Nephron (organoid): ENCODE measurements around the gene IL9.

Experiments
- H3K27ac Mint-ChIP-seq, 3 experiments: 2 replicates each; pipeline ENCODE4 v1.8.0; 2020; ENCODE audit warnings: mixed read lengths in 3 of 3, mild to moderate bottlenecking in 2 of 3, moderate library complexity in 1 of 3
- H3K27me3 Mint-ChIP-seq: 2 replicates; pipeline ENCODE4 v1.8.0; 2021; ENCODE audit warnings: low read depth, mild to moderate bottlenecking, moderate library complexity, mixed read lengths
- H3K36me3 Mint-ChIP-seq: 2 replicates; pipeline ENCODE4 v1.8.0; 2020; ENCODE audit warnings: low read depth, mixed read lengths
- H3K4me1 Mint-ChIP-seq: 2 replicates; pipeline ENCODE4 v1.8.0; 2020; ENCODE audit warnings: mixed read lengths
- H3K4me3 Mint-ChIP-seq, 3 experiments: 2 replicates each; pipeline ENCODE4 v1.8.0; 2020; ENCODE audit warnings: mild to moderate bottlenecking in 3 of 3, mixed read lengths in 3 of 3, moderate library complexity in 2 of 3
- H3K9me3 Mint-ChIP-seq: 2 replicates; pipeline ENCODE4 v1.8.0; 2020; ENCODE audit warnings: mixed read lengths
- CTCF ChIP-seq, 3 experiments: fragments of 200-600 bp; sonication (generic); IDR thresholded peaks; one replicate each; pipeline ENCODE4 v1.5.0; 2021; ENCODE audit warnings: antibody characterized with exemption in 3 of 3; ENCODE audit not compliant: unreplicated experiment in 3 of 3

IL9 gene

GRCh38 chr5:135874461-135874860 is 21.2 kb downstream of the IL9 start:
- Mint-ChIP-seq H3K36me3 (no peaks in the 10 kb centered on the region), H3K27me3 (peaks cover 31% of the 10 kb centered on the region), H3K4me1 (peaks cover 8% of the 10 kb centered on the region), H3K4me3 (no peak overlapping the region), H3K9me3 (no peaks in the 10 kb centered on the region), H3K27ac (no peak overlapping the region)
- TF ChIP-seq CTCF (IDR thresholded peaks at IDR 0.05; ENCODE audit: unreplicated experiment in 3 of 3): no peak

GRCh38 chr5:135873831-135874230 is 21.8 kb downstream of the IL9 start:
- peaks cover 33% of the 10 kb centered on the region for H3K27me3 Mint-ChIP-seq
- H3K4me1 Mint-ChIP-seq: peaks cover 8% of the 10 kb centered on the region
- TF ChIP-seq CTCF (IDR thresholded peaks at IDR 0.05; ENCODE audit: unreplicated experiment in 3 of 3): no peak
- no peak overlapping the region for H3K27ac Mint-ChIP-seq
- H3K36me3 Mint-ChIP-seq: no peaks in the 10 kb centered on the region
- no peaks in the 10 kb centered on the region for H3K9me3 Mint-ChIP-seq
- H3K4me3 Mint-ChIP-seq: no peak overlapping the region

DNA sequence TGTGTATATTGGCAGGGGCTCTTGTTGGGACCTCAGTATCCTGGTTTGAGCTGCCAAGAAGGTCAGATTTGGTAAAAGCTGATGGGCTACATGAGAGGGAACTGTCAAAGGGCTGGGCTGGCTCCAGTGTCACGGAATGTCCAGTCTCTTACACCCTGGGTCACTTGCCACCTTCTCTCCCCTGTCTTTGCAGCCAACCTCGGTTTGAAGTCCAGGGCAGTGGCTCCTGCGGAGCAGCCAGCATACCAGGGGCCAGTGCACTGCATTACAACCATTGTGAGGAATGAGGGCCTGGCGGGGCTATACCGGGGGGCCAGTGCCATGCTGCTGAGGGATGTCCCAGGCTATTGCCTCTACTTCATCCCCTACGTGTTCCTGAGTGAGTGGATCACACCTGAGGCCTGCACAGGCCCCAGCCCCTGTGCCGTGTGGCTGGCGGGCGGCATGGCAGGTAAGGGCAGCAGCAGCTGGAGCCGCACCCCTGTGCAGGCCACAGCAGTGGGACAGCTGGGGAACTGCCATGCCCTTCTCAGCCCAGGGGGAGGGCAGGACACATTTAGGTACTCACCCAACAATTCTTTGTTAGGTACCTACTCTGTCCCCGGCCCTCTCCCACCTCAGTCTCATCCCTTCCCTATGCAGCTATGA is 24.2 kb downstream of the IL9 start:
- Mint-ChIP-seq H3K9me3 (no peaks in the 10 kb centered on the region), H3K27ac (no peak overlapping the region)

GRCh38 chr5:135869935-135870334 is 25.7 kb downstream of the IL9 start:
- Mint-ChIP-seq H3K36me3 (no peaks in the 10 kb centered on the region), H3K27ac (no peak overlapping the region), H3K4me3 (no peak overlapping the region), H3K4me1 (no peaks in the 10 kb centered on the region), H3K27me3 (peaks cover 29% of the 10 kb centered on the region), H3K9me3 (no peaks in the 10 kb centered on the region)
- no peak for TF ChIP-seq CTCF (IDR thresholded peaks at IDR 0.05; ENCODE audit: unreplicated experiment in 3 of 3)

More for the DNA sequence above, 24.2 kb downstream of the IL9 start:
- no peak overlapping the region for H3K4me3 Mint-ChIP-seq
- no peaks in the 10 kb centered on the region for H3K36me3 Mint-ChIP-seq
- H3K27me3 Mint-ChIP-seq: peaks cover 33% of the 10 kb centered on the region
- no peak for TF ChIP-seq CTCF (IDR thresholded peaks at IDR 0.05; ENCODE audit: unreplicated experiment in 3 of 3)
- no peaks in the 10 kb centered on the region for H3K4me1 Mint-ChIP-seq

GRCh38 chr5:135869276-135869675 is 26.4 kb downstream of the IL9 start:
- Mint-ChIP-seq H3K27ac (no peak overlapping the region), H3K4me1 (no peaks in the 10 kb centered on the region), H3K9me3 (no peaks in the 10 kb centered on the region), H3K36me3 (no peaks in the 10 kb centered on the region), H3K27me3 (peaks cover 23% of the 10 kb centered on the region), H3K4me3 (no peak overlapping the region)
- TF ChIP-seq CTCF (IDR thresholded peaks at IDR 0.05; ENCODE audit: unreplicated experiment in 3 of 3): no peak

- H3K4me3 Mint-ChIP-seq: no peak overlapping the region
- no peak overlapping the region for H3K27ac Mint-ChIP-seq
- no peaks in the 10 kb centered on the region for H3K36me3 Mint-ChIP-seq
- no peak for TF ChIP-seq CTCF (IDR thresholded peaks at IDR 0.05; ENCODE audit: unreplicated experiment in 3 of 3)
- no peaks in the 10 kb centered on the region for H3K9me3 Mint-ChIP-seq
- H3K4me1 Mint-ChIP-seq: no peaks in the 10 kb centered on the region
- peaks cover 23% of the 10 kb centered on the region for H3K27me3 Mint-ChIP-seq
Observed at GRCh38 chr5:135868681-135869080, 27.0 kb downstream of the IL9 start.
